Gastrocnemius medialis (tissue), 4 donors: ENCODE data around the gene ATP10A.

Source experiments
- POLR2A ChIP-seq, 2 donors: fragments of 450-650 bp; IDR thresholded peaks; one replicate each; pipeline ENCODE4 v1.6.1; 2017; ENCODE audit warnings: antibody characterized with exemption in 2 of 2, mild to moderate bottlenecking in 2 of 2, moderate library complexity in 2 of 2
- TF ChIP-seq, protein P1 (sequence below), 5 experiments: fragments of 450-650 bp in 3 of 5; fragments of 200-600 bp in 2 of 5; sonication (generic) in 2 of 5; IDR thresholded peaks in 4 of 5; conservative IDR thresholded peaks in 1 of 5; 1 replicate in 4 of 5; 2 replicates in 1 of 5; pipeline ENCODE4 v1.5.1; 2016 to 2019; ENCODE audit warnings: antibody characterized with exemption in 5 of 5, mild to moderate bottlenecking in 3 of 5, moderate library complexity in 3 of 5

DNA sequence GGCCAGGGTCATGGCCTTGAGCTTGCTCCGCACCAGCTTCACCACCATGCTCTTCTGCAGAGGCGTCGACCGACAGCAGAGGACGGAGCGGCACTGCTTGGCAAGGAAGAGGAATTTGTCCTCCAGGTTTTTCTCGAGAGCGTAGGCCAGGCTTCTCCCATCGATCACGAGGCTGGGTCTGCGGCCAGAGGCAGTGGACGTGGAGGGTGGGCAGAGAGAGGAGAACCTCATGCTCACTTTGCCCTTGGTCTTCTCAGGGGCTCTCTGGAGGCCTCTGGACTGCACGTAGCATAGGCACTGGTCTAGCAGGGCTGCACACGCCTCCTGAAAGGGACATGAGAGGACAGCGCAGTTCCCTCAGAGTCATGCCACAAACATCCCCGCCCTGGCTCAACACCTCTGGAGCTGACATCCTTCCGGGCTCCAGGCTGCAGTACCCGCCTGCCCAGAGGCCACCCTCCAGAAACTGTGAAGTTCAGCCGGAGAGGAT is 168.3 kb downstream of the ATP10A start:
- no peak for TF ChIP-seq POLR2A (IDR thresholded peaks at IDR 0.05)
- TF ChIP-seq, protein P1, sequence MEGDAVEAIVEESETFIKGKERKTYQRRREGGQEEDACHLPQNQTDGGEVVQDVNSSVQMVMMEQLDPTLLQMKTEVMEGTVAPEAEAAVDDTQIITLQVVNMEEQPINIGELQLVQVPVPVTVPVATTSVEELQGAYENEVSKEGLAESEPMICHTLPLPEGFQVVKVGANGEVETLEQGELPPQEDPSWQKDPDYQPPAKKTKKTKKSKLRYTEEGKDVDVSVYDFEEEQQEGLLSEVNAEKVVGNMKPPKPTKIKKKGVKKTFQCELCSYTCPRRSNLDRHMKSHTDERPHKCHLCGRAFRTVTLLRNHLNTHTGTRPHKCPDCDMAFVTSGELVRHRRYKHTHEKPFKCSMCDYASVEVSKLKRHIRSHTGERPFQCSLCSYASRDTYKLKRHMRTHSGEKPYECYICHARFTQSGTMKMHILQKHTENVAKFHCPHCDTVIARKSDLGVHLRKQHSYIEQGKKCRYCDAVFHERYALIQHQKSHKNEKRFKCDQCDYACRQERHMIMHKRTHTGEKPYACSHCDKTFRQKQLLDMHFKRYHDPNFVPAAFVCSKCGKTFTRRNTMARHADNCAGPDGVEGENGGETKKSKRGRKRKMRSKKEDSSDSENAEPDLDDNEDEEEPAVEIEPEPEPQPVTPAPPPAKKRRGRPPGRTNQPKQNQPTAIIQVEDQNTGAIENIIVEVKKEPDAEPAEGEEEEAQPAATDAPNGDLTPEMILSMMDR (IDR thresholded peaks at IDR 0.05 in 4 of 5, conservative IDR thresholded peaks at IDR 0.05 in 1 of 5): no peak
